Brain microvascular endothelial cell (primary cell): ENCODE results near the gene UBE2U.

ENCODE experiments used
- DNase-seq: peaks from one replicate; pipeline ENCODE4 v3.0.0-alpha.2; 2020
- H3K27ac ChIP-seq: fragments of 250-450 bp; sonication (Bioruptor Pico); 2 replicates; pipeline ENCODE4 v1.5.1; 2020; ENCODE audit warnings: mild to moderate bottlenecking, moderate library complexity
- H3K27me3 ChIP-seq: fragments of 250-450 bp; sonication (Bioruptor Pico); replicated peaks from 2 replicates; pipeline ENCODE4 v1.5.1; 2020; ENCODE audit warnings: mild to moderate bottlenecking
- H3K36me3 ChIP-seq: fragments of 250-450 bp; sonication (Bioruptor Pico); replicated peaks from 2 replicates; pipeline ENCODE4 v1.5.1; 2020; ENCODE audit warnings: mild to moderate bottlenecking
- H3K4me3 ChIP-seq: 2 replicates; pipeline ENCODE4 v1.5.1; 2011; ENCODE audit warnings: low read depth, mild to moderate bottlenecking, control low read depth, low read length, moderate library complexity
- in situ Hi-C: cut with HindIII; loops from 2 replicates; pipeline ENCODE4 v1.10.0; 2017; ENCODE audit warnings: low sequenced_read_pairs, low pct_ligation_motif_present
- TF ChIP-seq, protein P1 (sequence below): IDR thresholded peaks from 2 replicates; pipeline ENCODE4 v1.5.1; 2011; ENCODE audit warnings: low read depth, mild to moderate bottlenecking, moderate library complexity, low read length, control low read depth, inconsistent platforms; ENCODE audit errors: missing control alignments

Gene UBE2U

GRCh38 chr1:64263335-64263734, 59.9 kb downstream of the UBE2U start:
- TF ChIP-seq, protein P1, sequence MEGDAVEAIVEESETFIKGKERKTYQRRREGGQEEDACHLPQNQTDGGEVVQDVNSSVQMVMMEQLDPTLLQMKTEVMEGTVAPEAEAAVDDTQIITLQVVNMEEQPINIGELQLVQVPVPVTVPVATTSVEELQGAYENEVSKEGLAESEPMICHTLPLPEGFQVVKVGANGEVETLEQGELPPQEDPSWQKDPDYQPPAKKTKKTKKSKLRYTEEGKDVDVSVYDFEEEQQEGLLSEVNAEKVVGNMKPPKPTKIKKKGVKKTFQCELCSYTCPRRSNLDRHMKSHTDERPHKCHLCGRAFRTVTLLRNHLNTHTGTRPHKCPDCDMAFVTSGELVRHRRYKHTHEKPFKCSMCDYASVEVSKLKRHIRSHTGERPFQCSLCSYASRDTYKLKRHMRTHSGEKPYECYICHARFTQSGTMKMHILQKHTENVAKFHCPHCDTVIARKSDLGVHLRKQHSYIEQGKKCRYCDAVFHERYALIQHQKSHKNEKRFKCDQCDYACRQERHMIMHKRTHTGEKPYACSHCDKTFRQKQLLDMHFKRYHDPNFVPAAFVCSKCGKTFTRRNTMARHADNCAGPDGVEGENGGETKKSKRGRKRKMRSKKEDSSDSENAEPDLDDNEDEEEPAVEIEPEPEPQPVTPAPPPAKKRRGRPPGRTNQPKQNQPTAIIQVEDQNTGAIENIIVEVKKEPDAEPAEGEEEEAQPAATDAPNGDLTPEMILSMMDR: no peak
- no peak overlapping the region for H3K4me3 ChIP-seq
- no peaks in the 10 kb centered on the region for H3K36me3 ChIP-seq
- in situ Hi-C loops: no loop called here
- DNase-seq: no peak
- H3K27ac ChIP-seq: no peak overlapping the region
- H3K27me3 ChIP-seq: no peaks in the 10 kb centered on the region

DNA sequence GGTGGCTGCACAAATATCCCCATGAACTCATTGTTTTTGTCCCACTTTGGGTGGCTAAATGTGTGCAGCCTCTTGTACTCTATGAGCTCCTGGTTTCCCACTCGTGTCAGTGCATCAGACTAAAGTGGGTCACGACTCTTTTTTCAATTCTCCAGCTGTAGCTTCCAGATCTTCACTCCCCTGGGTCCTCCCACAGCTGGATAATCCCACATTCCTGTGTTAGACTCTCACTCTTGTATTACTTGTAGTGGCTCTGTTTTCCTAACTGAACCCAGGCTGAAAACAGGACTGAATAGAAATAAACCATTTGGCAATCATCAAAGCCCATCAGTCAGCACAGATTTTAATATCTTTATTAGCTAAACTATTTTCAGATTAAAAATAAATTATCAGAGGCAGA, 60.4 kb downstream of the UBE2U start:
- no peak overlapping the region for H3K4me3 ChIP-seq
- DNase-seq: no peak
- no peak overlapping the region for H3K27ac ChIP-seq
- H3K27me3 ChIP-seq: no peaks in the 10 kb centered on the region
- TF ChIP-seq, protein P1: no peak
- H3K36me3 ChIP-seq: no peaks in the 10 kb centered on the region
- in situ Hi-C loops: no loop called here

DNA sequence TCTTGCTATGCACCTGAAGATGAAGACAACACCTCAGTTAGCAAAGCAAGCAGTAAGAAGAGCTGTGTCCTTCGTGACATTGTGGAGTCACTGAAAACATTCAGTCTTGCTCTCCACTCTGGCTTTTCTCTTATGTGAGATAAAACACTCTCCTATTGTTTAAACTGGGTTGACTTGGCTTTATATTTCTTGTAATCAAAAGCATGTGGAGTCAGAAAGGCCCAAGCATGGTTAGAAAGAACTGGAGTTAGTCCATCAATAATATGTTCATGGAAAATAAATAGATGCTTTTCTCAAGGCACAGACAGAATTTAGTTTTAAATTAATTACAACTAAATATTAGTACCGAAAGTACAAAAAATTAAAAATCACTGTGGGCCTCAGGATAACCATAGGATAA, 61.7 kb downstream of the UBE2U start:
- no peak overlapping the region for H3K4me3 ChIP-seq
- TF ChIP-seq, protein P1: no peak
- H3K27ac ChIP-seq: no peak overlapping the region
- no peaks in the 10 kb centered on the region for H3K27me3 ChIP-seq
- no peak for DNase-seq
- no peaks in the 10 kb centered on the region for H3K36me3 ChIP-seq
- in situ Hi-C loops: no loop called here

DNA sequence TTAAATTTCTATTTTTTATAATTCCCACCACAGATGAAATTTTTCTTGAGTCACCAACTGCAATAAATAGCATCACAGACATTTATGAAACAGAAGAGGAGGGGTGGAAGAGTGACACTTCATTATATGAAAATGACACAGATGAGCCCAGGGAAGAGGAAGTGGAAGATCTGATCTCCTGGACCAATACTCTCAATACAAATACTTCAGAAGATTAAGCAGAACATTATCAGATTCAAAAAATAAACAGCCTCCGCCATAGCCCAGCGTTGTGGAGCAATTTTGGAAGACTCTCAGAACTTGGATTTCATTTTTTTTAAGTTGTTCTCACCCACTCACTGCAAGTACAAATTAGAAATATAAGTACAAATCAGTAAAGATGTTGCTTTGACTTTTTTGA, 63.6 kb downstream of the UBE2U start:
- TF ChIP-seq, protein P1: no peak
- DNase-seq: no peak
- Histone ChIP-seq H3K27me3 (no peaks in the 10 kb centered on the region), H3K4me3 (no peak overlapping the region), H3K36me3 (no peaks in the 10 kb centered on the region), H3K27ac (no peak overlapping the region)
- in situ Hi-C loops: no loop called here

GRCh38 chr1:64268653-64269557, 65.5 kb downstream of the UBE2U start:
- in situ Hi-C loops: no loop called here
- peak; percentile 68 for DNase-seq
- Histone ChIP-seq H3K36me3 (no peaks in the 10 kb centered on the region), H3K27ac (no peak overlapping the region), H3K4me3 (no peak overlapping the region), H3K27me3 (no peaks in the 10 kb centered on the region)
- TF ChIP-seq, protein P1: peak; percentile 78

DNA sequence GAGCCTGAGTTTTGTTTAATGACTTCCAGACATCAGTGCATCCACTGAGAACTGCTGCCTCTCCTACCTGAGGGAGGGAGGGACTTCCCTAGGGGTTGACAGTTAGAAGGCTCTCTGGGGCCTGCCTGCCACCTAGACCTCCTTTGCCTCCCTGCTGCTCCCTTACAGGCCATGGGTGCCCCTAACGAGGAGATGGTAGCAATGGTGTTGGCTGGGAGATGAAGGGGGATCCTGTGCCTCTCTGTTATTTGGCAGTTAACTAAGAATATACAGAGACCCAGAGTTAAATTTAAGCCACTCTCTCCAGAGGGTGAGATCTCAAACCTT, 66.1 kb downstream of the UBE2U start:
- in situ Hi-C loops: no loop called here
- TF ChIP-seq, protein P1: no peak
- Histone ChIP-seq H3K4me3 (no peak overlapping the region), H3K27ac (no peak overlapping the region), H3K36me3 (no peaks in the 10 kb centered on the region), H3K27me3 (no peaks in the 10 kb centered on the region)
- no peak for DNase-seq
